ENCODE results near the gene PRTN3.
"Not testable (repeated sequence)": the region's sequence is repeated elsewhere in the genome, so short reads cannot be mapped to it uniquely, and the experiment has no call there.

The PRTN3 gene

DNA sequence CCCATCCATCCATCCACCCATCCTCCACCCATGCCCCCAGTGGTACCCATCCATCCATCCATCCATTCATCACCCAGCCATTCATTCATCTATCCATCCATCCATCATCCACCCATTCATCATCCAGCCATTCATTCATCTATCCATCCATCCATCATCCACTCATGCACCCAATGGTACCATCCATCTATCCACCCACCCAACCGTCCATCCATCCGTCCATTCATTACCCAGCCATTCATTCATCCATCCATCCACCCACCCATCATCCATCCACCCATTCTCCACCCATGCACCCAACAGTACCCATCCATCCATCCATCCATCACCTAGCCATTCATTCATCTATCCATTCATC lies 24.3 kb upstream of the PRTN3 start:
- no peak for DNase-seq

DNA sequence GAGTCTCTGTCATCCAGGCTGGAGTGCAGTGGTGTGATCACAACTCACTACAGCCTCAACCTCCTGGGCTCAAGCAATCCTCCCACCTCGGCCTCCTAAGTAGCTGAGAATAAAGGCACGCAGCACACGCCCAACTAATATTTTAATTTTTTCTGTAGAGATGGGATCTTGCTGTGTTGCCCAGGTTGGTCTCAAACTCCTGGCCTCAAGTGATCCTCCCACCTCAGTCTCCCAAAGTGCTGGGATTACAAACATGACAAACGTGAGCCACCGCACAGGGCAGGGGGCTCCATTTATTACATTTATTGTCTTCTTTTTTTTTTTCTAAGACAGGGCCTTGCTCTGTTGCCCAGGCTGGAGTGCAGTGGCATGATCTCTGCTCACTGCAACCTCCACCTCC lies 20.6 kb upstream of the PRTN3 start:
- not testable (repeated sequence) for DNase-seq

DNA sequence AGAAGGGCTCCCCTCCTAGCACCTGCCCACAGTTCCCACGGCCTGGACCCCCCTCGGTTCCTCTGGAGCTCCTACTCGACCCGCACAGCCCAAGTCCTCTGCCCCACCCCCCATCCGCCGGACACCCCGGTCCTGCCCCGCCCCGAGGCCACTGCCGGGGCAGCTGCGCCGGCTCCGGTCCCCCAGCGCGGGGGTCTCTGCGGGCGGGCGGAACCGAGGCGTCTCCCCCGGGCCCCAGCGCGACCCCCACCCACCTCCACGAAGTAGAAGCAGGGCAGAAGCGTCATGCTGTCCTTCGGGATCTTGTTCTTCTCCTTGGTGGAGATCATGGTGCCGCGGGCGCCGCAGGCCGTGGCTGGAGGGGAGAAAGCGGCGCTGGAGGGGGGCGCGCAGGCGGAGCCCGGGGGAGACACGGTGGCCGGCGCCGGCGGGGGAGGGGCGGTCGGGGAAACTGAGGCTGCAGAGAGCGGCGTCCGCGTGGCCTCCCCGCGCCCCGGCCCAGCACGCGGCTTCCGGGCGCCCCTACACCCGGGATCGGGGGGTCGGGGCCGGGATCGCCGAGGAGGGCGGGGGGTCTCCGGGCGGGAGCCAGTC lies 19.5 kb upstream of the PRTN3 start:
- DNase-seq = no peak

DNA sequence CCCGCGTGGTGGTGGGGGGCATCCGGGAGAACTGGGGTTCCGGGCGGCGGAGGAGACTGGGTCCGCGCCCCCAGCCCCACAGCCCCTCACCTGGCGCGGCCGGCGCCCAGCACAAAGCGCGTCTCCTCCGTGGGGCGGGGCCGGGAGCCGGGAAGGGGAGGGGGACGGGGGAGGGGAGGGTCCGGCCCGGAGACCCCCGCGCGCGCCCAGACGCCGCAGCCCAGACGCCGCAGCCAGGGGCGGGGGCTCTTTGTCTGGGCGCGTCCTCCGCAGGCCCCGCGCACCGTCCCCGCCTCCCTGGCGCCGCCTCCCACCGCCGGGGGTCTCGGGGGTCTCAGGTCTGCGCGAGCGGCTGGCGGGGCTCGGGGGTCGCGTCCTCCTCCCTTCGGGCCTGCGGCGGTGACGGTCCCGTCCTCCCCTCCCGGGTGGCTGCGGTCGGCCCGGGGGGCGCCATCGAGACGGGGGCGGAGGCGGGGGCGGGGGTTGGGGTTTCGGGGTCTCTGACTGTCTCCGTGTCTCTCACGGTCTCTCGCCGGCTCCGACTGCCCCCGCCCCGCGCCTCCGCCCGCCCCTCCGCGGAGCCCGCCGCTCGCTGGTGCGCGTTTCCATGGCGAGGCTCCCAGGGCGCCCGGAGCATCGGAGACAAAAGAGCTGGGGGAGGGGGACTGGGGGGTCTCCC lies 18.8 kb upstream of the PRTN3 start, which contains the start of gene PLPPR3:
TSS of gene PLPPR3 (minus strand) at position 131 of the 679 bp plus-strand sequence. CDS start 396 bp downstream, outside the sequence.
- no peak for DNase-seq

DNA sequence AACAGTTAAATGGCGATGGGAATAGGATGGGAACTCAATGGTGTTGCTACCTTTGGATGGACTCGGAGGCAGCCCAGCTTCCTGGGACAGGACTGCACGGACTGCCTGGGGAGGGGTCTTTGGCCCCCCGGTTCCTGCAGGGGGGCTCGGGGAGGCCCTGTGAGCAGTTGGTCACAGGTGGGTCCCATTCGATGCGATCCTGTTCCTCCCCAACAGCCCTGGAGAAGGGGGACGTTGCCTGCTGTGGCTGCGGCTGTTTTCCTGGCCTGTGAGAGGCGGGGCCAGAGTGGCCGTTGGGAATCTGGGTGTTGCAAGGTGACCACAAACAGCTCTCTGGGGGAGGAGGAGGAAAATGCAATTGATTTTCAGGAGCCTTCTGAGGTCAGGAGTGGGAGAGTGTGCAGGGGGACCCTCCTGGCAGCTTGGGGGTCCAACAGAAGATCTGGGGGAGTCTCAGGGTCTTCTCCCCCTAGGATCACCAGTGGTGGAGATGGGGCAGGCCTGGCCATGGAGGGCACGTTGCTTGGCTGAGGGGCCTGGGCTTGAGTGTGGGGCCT lies 17.2 kb upstream of the PRTN3 start:
- no peak for DNase-seq

DNA sequence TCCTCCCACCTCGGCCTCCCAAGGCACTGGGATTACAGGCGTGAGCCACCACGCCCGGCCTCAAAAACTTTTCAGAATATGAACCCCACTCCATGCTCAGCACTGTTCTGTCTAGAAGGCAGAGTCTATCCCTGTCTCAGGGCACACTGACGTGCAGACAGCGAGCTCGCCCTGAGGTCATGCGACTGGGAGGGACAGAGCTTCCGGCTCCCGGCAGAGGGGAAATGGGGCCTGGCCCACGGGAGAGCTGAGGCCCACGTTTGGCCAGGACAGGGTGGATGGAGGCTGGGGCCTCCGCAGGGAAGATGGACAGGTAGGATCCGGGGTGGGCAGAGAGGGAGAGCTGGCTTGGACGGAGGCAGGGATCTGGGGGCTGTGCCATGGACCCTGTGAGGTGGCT lies 15.9 kb upstream of the PRTN3 start:
- DNase-seq = no peak

DNA sequence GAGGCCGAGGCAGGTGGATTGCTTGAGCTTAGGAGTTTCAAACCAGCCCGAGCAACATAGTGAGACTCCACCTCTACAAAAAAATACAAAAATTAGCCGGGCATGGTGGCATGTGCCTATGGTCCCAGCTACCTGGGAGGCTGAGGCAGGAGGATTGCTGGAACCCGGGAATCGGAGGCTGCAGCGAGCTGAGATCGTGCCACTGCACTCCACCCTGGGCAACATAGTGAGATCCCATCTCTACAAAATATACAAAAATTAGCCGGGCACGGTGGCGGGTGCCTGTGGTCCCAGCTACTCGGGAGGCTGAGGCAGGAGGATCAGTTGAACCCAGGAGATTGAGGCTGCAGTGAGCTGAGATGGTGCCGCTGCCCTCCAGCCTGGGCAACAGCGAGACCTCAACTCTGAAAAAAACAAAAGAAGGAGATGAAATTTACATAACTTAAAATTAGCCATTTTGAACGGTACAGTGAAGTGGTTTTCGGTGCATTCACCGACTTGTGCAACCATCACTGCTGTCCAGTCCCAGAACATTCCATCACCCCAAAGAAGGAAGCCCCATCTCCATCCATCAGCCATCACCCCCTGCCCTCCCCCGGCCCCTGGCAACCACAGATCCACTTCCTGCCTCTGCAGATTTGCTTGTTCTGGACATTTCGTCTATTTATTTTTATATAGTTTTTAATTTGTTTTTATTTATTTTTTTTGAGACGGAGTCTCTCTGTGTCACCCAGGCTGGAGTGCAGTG lies 14.7 kb upstream of the PRTN3 start:
- no peak for DNase-seq

DNA sequence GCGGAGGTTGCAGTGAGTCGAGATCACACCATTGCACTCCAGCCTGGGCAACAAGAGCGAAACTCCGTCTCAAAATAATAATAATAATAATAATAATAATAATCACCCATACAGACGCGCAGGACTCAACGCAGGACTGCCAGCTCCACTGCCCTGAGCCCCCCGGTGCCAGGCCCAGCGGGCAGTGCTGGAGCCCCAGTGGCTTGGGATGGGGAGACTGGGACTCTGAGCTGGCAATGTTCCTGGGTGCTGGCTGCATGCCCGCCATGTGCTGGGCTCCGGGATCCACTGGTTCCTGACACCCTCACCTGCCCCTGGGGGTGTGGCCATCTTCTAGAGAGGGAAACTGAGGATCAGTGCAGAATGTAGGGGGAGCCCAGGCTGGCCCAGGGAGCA lies 13.5 kb upstream of the PRTN3 start:
- no peak for DNase-seq

DNA sequence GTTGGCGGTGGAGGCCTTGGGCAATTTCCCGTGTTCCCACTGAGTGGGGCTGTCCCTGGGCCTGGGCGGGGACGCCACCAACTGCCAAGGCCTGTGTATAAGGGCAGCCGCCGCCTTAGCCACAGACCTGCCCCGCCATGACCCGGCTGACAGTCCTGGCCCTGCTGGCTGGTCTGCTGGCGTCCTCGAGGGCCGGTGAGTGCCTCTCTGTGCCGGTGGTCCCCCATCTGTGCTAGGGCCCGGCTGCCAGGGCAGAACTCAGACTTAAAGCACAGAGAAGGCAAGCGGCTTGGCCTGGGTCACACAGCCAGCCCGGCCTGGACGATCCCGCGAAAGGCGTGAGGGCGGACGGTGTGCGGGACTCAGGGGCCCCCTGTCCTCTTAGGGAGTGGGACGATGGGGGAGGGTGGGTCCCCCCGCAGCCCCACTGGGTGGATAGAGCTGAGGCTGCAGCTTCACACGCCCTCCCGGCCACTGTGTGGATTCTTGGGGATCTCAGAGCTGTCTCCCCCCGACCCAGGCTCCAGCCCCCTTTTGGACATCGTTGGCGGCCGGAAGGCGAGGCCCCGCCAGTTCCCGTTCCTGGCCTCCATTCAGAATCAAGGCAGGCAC lies 13.0 kb upstream of the PRTN3 start, which contains the start of gene AZU1:
TSS of gene AZU1 (plus strand) at position 128 of the 612 bp plus-strand sequence. CDS start at position 138, 10 bp downstream.
- no peak for DNase-seq

DNA sequence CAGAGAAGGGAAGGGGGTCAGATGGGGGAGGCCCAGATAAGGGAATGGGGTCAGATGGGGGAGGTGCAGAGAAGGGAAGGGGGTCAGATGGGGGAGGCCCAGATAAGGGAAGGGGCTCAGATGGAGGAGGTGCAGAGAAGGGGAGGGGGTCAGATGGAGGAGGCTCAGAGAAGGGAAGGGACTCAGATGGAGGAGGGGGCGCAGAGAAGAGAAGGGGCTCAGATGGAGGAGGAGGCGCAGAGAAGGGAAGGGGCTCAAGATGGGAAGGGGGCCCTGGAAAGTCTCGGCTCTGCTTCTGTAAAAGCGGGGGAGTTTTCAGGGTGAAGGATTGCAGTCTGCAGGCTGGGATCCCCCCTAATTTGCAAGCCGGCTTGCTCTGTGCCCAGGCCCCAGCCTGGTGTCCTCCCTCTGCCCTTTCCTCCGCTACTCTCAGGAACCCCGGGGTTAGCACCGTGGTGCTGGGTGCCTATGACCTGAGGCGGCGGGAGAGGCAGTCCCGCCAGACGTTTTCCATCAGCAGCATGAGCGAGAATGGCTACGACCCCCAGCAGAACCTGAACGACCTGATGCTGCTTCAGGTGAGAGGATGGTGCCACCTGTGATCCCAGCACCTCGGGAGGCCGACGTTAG lies 11.6 kb upstream of the PRTN3 start:
- DNase-seq = no peak

DNA sequence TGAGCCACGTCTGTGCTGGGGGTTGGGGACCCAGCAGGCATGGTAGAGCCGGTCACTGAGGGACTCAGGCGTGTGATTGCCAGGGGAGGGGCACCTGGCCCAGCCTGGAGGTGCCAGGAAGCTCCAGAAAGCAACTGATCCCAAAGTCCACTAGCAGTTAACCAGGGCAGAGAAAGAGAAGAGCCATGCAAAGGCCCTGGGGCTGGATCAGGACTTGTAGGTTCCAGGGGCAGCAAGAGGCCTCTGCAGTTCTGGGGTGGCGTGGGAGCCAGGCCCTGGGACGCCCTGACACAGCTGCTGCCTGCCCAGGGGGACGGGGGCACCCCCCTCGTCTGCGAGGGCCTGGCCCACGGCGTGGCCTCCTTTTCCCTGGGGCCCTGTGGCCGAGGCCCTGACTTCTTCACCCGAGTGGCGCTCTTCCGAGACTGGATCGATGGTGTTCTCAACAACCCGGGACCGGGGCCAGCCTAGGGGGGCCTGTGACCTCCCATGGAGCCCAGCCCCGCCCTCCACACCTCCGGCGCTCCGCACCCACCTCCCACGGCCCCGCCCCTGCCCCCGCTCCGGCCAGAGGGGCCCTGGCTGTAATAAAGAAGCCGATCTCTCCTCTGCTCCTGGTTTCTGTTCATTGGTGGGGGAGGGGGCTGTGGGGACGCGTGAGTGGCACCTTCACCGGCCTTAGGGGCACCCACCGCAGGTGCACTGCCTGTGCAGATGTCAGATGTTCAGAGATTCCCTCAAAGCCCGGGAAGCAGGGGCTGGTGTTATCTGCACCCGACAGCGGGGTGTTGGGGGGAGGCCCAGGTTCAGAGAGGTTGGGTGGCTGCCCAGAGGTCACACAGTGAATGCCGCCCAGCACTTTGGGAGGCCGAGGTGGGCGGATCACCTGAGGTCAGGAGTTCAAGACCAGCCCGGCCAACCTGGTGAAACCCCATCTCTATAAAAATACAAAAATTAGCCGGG lies 9.1 kb upstream of the PRTN3 start:
- DNase-seq = no peak

DNA sequence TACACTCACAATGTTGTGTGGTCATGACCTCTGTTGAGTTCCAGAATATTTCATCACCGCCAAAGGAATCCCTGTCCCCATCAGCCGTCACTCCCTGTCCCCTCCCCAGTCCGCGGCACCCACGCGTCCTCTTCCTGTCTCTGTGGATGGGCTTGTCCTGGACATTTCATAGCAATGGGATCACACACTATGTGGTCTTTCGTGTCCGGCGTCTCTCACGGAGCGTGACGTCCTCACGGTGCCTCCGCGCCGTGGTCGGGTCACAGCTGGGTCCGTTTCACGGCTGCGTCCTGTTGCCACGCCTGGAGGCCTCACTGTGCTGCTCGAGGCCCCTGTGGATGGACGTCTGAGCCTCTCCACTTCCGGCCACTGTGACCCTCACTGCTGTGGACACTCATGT lies 6.6 kb upstream of the PRTN3 start:
- DNase-seq = no peak

DNA sequence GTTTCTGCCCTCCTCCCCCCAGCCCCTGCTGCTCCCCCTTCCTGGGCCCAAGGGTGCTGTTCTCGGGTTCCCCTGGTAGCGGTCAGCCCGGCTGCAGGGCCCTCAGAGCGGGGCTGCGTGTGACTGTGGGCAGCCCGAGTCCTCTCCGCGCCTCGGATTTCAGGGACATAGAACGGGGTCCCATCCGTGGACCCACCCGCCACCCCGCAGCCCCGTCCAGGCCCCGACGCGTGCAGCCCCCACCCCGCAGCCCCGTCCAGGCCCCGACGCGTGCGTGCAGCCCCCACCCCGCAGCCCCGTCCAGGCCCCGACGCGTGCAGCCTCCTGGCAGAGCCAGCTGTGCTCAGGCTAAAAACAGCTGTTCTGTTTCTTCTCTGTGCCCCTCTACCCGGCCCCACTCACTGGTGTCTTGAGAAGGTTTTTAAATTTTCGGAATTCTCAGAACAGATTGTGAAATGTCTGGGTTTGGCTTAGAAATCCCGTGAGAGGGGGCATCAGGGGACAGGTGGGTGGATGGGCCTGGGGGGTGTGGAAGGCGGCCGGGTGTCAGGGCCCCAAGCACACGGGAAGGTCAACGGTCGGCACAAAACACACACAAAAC lies 5.5 kb upstream of the PRTN3 start:
- DNase-seq = no peak

DNA sequence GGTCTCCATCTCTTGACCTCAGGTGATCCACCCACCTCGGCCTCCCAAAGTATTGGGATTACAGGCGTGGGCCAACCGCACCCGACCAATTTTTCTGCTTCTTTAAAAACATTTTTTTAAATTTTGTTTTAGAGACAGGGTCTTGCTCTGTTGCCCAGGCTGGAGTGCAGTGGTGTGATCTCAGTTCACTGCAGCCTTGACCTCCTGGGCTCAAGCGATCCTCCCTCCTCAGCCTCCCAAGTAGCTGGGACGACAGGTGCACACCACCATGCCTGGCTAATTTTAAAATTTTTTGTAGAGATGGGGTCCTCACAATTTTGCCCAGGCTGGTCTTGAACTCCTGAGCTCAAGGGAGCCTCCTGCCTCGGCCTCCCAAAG lies 2.0 kb downstream of the PRTN3 start:
- not testable (repeated sequence) for DNase-seq

DNA sequence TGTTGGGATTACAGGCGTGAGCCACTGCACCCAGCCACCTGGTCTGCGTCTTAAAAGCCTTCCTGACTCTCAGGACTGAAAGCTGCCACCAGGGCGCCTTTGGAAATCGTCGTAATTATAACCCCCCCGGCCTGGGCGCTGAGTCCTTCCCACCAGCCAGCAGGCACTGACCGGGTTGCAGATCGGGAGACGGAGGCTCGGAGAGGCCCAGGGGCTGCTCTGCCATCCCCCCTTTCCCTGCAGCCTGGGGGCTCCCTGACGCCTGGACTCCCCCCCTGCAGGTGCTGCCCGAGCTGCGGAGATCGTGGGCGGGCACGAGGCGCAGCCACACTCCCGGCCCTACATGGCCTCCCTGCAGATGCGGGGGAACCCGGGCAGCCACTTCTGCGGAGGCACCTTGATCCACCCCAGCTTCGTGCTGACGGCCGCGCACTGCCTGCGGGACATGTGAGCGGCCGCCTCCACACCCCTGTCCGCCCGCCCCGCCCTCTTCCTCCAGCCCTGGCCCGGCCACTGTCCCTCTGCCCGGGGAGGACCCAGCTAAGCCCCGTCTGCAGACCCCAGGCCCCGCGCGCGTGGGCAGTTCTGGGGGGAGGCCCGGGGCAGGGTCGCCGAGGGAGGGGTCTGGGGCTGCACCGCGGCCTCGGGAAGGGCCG lies 2.5 kb downstream of the PRTN3 start:
- DNase-seq = no peak

DNA sequence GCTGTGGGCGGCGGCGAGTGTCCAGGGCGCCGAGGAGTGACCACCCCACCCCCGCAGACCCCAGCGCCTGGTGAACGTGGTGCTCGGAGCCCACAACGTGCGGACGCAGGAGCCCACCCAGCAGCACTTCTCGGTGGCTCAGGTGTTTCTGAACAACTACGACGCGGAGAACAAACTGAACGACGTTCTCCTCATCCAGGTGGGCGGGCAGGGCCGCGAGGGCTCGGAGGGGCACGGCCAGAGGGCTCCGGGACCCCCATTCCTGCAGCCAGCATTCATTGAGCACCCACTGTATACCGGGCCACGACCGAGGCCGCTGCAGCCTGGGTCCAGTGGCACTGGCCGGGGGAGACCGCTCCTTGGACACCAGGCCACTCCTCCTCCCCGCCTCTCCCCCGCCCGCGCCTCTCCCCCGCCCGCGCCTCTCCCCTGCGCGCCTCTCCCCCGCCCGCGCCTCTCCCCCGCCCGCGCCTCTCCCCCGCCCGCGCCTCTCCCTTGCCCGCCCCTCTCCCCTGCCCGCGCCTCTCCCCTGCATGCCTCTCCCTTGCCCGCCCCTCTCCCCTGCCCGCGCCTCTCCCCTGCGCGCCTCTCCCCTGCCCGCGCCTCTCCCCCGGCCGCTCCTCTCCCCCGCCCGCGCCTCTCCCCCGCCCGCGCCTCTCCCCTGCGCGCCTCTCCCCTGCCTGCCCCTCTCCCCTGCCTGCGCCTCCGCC lies 3.2 kb downstream of the PRTN3 start:
- no peak for DNase-seq

DNA sequence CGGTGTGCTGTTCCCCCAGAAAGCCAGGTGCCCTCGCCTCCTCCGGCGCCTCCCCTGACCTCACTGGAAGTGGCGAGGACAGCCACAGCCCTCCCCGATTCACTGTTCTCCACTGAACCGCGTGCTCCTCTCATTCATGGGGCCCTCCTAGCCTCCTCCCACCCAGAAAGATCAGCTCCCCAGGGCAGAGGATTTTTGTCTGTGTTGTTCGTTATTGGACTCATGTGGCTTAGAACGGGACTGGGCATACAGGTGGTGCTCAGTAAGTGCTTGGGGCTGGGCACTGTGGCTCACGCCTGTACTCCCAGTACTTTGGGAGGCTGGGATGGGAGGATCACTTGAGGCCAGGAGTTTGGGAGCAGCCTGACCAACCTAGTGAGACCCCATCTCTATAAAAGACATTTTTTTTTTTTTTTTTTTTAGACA lies 3.8 kb downstream of the PRTN3 start:
- DNase-seq = no peak

DNA sequence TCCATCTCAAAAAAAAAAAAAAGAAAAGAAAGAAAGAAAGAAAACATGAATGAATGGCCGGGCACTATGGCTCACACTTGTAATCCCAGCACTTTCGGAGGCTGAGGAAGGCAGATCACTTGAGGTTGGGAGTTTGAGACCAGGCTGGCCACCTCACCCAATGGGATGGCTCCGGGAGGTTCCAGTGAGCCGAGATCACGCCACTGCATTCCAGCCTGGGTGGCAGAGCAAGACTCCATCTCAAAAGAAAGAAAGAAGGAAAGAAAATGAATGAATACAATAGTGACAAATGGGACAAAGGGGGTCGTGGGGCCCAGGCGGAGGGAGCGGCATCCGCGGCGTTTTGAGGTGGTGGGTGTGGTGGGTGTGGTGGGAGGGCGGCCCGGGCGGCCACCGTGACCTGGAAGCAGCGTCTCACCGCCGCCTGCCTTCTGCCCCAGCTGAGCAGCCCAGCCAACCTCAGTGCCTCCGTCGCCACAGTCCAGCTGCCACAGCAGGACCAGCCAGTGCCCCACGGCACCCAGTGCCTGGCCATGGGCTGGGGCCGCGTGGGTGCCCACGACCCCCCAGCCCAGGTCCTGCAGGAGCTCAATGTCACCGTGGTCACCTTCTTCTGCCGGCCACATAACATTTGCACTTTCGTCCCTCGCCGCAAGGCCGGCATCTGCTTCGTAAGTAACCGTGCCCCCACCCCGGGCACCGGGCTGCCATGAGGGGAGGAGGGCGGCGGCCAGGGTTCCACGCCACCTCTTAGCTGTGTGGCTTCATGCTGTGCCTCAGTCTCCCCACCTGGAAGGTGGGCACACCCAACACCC lies 5.1 kb downstream of the PRTN3 start:
- no peak for DNase-seq

DNA sequence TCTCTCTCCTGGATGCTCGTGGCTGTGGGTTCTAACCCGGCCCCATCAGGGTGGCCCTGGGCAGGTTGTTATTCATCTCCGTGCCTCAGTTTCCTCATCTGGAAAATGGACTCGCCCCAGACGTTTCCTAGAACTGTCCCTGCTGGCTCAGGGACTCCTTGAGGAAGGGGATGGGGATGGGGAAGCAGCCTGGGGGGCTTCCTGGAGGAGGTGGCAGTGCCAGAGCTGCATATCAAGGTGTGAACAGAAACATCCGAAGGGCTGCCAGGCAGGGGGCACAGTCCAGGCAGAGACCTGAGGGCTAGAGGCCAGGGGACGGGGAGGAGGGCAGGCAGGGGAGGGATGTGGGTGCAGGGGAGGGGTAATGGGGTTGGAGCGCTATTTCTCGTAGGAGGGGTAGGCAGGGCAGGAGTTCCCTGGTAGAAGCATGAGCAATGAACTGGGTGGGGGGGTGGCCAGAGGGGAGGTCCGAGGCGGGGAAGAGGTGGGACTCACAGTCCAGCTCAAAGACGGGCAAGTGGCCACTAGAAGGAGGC lies 7.7 kb downstream of the PRTN3 start:
- DNase-seq = no peak
